Caco-2 (cell line): ENCODE data around the gene CNTN6. TPM values are rescaled to one million over a fixed set of nuclear protein-coding genes. Genes with fewer than 3 reads are reported as not detected.

ENCODE experiments used
- BruUV-seq: library from RNA; stranded (reverse); fragments of 400-500 nt; replicated peaks from 2 replicates; lab custom pipeline; 2021; lab: Mats Ljungman, UMichigan
- CTCF ChIA-PET: fragments of 300-600 bp; sonication (Branson Sonifier 250); formaldehyde crosslinking; loops from one replicate; lab custom pipeline; 2022; ENCODE audit warnings: antibody characterized with exemption; lab: Charles Lee
- POLR2A ChIA-PET: fragments of 300-600 bp; sonication (Branson Sonifier 250); formaldehyde crosslinking; loops from one replicate; lab custom pipeline; 2022; ENCODE audit warnings: antibody characterized with exemption; lab: Charles Lee
- DNase-seq, 2 experiments: peaks; one replicate each; pipeline versions ENCODE4 v3.0.0 to v3.0.0-alpha.2; 2020 to 2022
- H3K27me3 ChIP-seq: replicated peaks from 2 replicates; pipeline ENCODE4 v1.6.0; 2011; ENCODE audit warnings: low read length; ENCODE audit not compliant: control insufficient read depth, insufficient read depth
- H3K36me3 ChIP-seq: 2 replicates; pipeline ENCODE4 v1.5.1; 2011; ENCODE audit warnings: low read length; ENCODE audit not compliant: control insufficient read depth, insufficient read depth
- H3K4me1 ChIP-seq: fragments of 250-450 bp; sonication (Bioruptor Pico); 2 replicates; pipeline ENCODE4 v1.5.1; 2020; ENCODE audit warnings: mild to moderate bottlenecking
- H3K4me3 ChIP-seq: 2 replicates; pipeline ENCODE4 v1.5.1; 2011; ENCODE audit warnings: low read depth, mild to moderate bottlenecking, control low read depth, low read length
- H3K9me3 ChIP-seq: fragments of 250-450 bp; sonication (Bioruptor Pico); 2 replicates; pipeline ENCODE4 v1.5.1; 2020; ENCODE audit warnings: mild to moderate bottlenecking, moderate library complexity
- H3K27ac Mint-ChIP-seq: one replicate; pipeline ENCODE4 v1.8.0; 2022; ENCODE audit warnings: mixed read lengths; ENCODE audit not compliant: unreplicated experiment
- H3K27me3 Mint-ChIP-seq: one replicate; pipeline ENCODE4 v1.8.0; 2022; ENCODE audit warnings: mixed read lengths; ENCODE audit not compliant: insufficient read depth, unreplicated experiment
- H3K36me3 Mint-ChIP-seq: one replicate; pipeline ENCODE4 v1.8.0; 2022; ENCODE audit warnings: mild to moderate bottlenecking, mixed read lengths; ENCODE audit not compliant: insufficient read depth, unreplicated experiment
- H3K4me1 Mint-ChIP-seq: one replicate; pipeline ENCODE4 v1.8.0; 2022; ENCODE audit warnings: low read depth, mixed read lengths; ENCODE audit not compliant: unreplicated experiment
- H3K4me3 Mint-ChIP-seq: one replicate; pipeline ENCODE4 v1.8.0; 2022; ENCODE audit warnings: mild to moderate bottlenecking, moderate library complexity, mixed read lengths; ENCODE audit not compliant: unreplicated experiment
- H3K9me3 Mint-ChIP-seq: one replicate; pipeline ENCODE4 v1.8.0; 2022; ENCODE audit warnings: mixed read lengths; ENCODE audit not compliant: unreplicated experiment
- intact Hi-C: fragments of 100-400 bp; cut with micrococcal nuclease; formaldehyde crosslinking; loops from one replicate; pipeline ENCODE4 v1.10.0; 2022; ENCODE audit not compliant: unreplicated experiment
- total RNA-seq: library from RNA; stranded (reverse); gene quantifications from 2 replicates; pipeline ENCODE4 v1.2.3, GENCODE V29; 2022
- TF ChIP-seq, protein P1 (sequence below), 2 experiments: fragments of 200-600 bp in 1 of 2; IDR thresholded peaks; 1 replicate in 1 of 2; 2 replicates in 1 of 2; pipeline versions ENCODE4 v1.5.1 to v1.8.0; 2011 to 2022; ENCODE audit warnings: antibody characterized with exemption in 1 of 2, control low read depth in 1 of 2, inconsistent platforms in 1 of 2, low read depth in 1 of 2, low read length in 1 of 2, mild to moderate bottlenecking in 1 of 2, moderate library complexity in 1 of 2; ENCODE audit not compliant: insufficient read depth in 1 of 2, severe bottlenecking in 1 of 2, unreplicated experiment in 1 of 2

The CNTN6 gene
- total RNA-seq, 1 experiment from 2014 or later, result not detected

DNA sequence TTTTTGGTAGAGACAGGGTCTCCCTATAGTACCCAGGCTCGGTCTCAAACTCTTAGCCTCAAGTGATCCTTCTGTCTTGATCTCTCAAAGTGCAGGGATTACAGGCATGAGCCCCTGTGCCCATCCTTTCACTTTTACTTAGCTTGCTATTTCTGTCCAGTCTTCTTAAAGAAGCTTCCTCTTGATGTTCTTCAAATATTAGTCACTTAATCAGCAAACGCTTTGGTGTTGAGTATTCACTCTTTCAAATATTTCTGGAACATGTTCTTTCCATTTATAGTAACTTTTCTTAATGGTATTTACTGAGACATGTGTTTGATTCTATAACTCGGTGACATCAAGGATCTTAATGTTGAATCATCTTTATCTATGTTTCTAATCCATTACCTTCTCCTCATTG, 122.1 kb downstream of the CNTN6 start:
- TF ChIP-seq, protein P1, sequence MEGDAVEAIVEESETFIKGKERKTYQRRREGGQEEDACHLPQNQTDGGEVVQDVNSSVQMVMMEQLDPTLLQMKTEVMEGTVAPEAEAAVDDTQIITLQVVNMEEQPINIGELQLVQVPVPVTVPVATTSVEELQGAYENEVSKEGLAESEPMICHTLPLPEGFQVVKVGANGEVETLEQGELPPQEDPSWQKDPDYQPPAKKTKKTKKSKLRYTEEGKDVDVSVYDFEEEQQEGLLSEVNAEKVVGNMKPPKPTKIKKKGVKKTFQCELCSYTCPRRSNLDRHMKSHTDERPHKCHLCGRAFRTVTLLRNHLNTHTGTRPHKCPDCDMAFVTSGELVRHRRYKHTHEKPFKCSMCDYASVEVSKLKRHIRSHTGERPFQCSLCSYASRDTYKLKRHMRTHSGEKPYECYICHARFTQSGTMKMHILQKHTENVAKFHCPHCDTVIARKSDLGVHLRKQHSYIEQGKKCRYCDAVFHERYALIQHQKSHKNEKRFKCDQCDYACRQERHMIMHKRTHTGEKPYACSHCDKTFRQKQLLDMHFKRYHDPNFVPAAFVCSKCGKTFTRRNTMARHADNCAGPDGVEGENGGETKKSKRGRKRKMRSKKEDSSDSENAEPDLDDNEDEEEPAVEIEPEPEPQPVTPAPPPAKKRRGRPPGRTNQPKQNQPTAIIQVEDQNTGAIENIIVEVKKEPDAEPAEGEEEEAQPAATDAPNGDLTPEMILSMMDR (IDR thresholded peaks at IDR 0.05; ENCODE audit: insufficient read depth in 1 of 2, low read depth in 1 of 2, low read length in 1 of 2, severe bottlenecking in 1 of 2, unreplicated experiment in 1 of 2), result no peak
- Histone ChIP-seq H3K4me3 (no peak overlapping the region), H3K4me1 (no peaks in the 10 kb centered on the region), H3K36me3 (no peaks in the 10 kb centered on the region), H3K27me3 (no peaks in the 10 kb centered on the region), H3K9me3 (no peaks in the 10 kb centered on the region)
- CTCF ChIA-PET, result no interaction called here
- no TSS peak for BruUV-seq
- intact Hi-C loops, result no loop called here
- Mint-ChIP-seq H3K27me3 (peaks cover 7% of the 10 kb centered on the region), H3K27ac (no peak overlapping the region), H3K4me3 (no peak overlapping the region), H3K9me3 (no peaks in the 10 kb centered on the region), H3K4me1 (no peaks in the 10 kb centered on the region), H3K36me3 (no peaks in the 10 kb centered on the region)
- POLR2A ChIA-PET, result no interaction called here
- DNase-seq, result no peak

DNA sequence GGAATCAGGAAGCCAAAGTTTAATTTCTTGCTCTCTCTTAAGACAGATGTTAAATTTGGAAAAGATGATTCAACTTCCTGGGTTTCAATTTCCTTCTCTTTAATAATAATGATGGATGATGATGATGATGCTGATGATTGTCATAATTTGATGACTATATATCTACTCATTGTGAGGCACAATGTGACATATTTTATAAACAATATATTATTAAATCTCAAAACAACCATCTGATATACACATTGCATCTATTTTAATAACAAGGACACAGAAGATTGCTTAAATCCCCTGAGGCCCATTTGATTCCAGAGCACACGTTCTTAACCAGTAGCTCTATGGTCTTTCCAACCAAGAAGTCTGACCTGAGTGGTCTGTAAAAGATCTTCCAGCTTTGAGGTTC, 124.0 kb downstream of the CNTN6 start:
- intact Hi-C loops, result no loop called here
- Histone ChIP-seq H3K9me3 (no peaks in the 10 kb centered on the region), H3K36me3 (no peaks in the 10 kb centered on the region), H3K4me1 (no peaks in the 10 kb centered on the region), H3K27me3 (no peaks in the 10 kb centered on the region), H3K4me3 (no peak overlapping the region)
- H3K27me3 Mint-ChIP-seq, result peaks cover 11% of the 10 kb centered on the region
- H3K27ac Mint-ChIP-seq, result no peak overlapping the region
- no peaks in the 10 kb centered on the region for H3K9me3 Mint-ChIP-seq
- no peak for DNase-seq
- no TSS peak for BruUV-seq
- H3K4me1 Mint-ChIP-seq, result no peaks in the 10 kb centered on the region
- H3K36me3 Mint-ChIP-seq, result no peaks in the 10 kb centered on the region
- POLR2A ChIA-PET, result no interaction called here
- CTCF ChIA-PET, result no interaction called here
- H3K4me3 Mint-ChIP-seq, result no peak overlapping the region
- TF ChIP-seq, protein P1 (IDR thresholded peaks at IDR 0.05; ENCODE audit: insufficient read depth in 1 of 2, low read depth in 1 of 2, low read length in 1 of 2, severe bottlenecking in 1 of 2, unreplicated experiment in 1 of 2), result no peak

DNA sequence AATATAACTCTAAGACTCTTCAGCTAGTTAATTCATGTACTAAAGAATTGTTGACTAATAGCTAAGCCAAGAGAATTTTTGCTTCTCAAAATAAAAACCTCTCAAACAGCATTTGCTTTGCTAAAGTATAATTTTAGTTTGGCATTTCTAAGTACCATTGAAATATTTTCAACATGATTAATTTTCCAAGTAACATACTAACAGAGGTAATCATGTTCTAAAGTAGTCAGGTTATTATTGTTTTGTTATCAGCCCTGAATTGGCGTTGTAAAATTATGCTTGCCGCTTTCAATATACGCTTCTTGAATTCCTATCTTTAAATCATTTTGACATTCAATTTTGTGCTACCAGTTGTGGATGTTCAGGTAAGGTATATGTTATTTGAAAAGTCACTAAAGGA, 134.3 kb downstream of the CNTN6 start:
- H3K4me3 Mint-ChIP-seq, result no peak overlapping the region
- Histone ChIP-seq H3K4me3 (no peak overlapping the region), H3K4me1 (no peaks in the 10 kb centered on the region), H3K36me3 (no peaks in the 10 kb centered on the region), H3K9me3 (no peaks in the 10 kb centered on the region), H3K27me3 (no peaks in the 10 kb centered on the region)
- H3K27me3 Mint-ChIP-seq, result no peaks in the 10 kb centered on the region
- TF ChIP-seq, protein P1 (IDR thresholded peaks at IDR 0.05; ENCODE audit: insufficient read depth in 1 of 2, low read depth in 1 of 2, low read length in 1 of 2, severe bottlenecking in 1 of 2, unreplicated experiment in 1 of 2), result no peak
- H3K4me1 Mint-ChIP-seq, result no peaks in the 10 kb centered on the region
- CTCF ChIA-PET, result no interaction called here
- intact Hi-C loops, result no loop called here
- no peaks in the 10 kb centered on the region for H3K36me3 Mint-ChIP-seq
- no TSS peak for BruUV-seq
- H3K27ac Mint-ChIP-seq, result no peak overlapping the region
- DNase-seq, result no peak
- POLR2A ChIA-PET, result no interaction called here
- H3K9me3 Mint-ChIP-seq, result no peaks in the 10 kb centered on the region
